Peyer's patch (tissue), 4 donors: ENCODE measurements around the gene C3orf38.

ENCODE experiments used
- CTCF ChIP-seq, 6 experiments: fragments of 450-650 bp in 4 of 6; fragments of 200-600 bp in 2 of 6; sonication (generic) in 1 of 6; IDR thresholded peaks; one replicate each; pipeline ENCODE4 v1.5.1; 2017 to 2019; ENCODE audit warnings: antibody characterized with exemption in 6 of 6, mild to moderate bottlenecking in 3 of 6, moderate library complexity in 1 of 6
- POLR2A ChIP-seq, 2 donors: fragments of 450-650 bp; IDR thresholded peaks; one replicate each; pipeline ENCODE4 v1.5.1; 2017; ENCODE audit warnings: antibody characterized with exemption in 2 of 2, mild to moderate bottlenecking in 2 of 2, moderate library complexity in 2 of 2

GRCh38 chr3:88132894-88133293 is 16.9 kb upstream of the C3orf38 start:
- no peak for TF ChIP-seq CTCF (IDR thresholded peaks at IDR 0.05)
- TF ChIP-seq POLR2A (IDR thresholded peaks at IDR 0.05), result no peak
